T1000 (cell line): ENCODE measurements around the gene SPACA1.
"Not testable (repeated sequence)": the region's sequence is repeated elsewhere in the genome, so short reads cannot be mapped to it uniquely, and the experiment has no call there.

Experiments used
- DNase-seq: peaks from one replicate; lab custom pipeline; 2025; ENCODE audit warnings: mixed read lengths; lab: John Stamatoyannopoulos, UW

Gene SPACA1

GRCh38 chr6:88047510-88048150 lies at the start of gene SPACA1:
TSS of gene SPACA1 (plus strand) at chr6:88047841. CDS start at chr6:88047906, 65 bp downstream.
- DNase-seq: no peak

GRCh38 chr6:88000713-88001112 lies 46.9 kb upstream of the SPACA1 start:
- DNase-seq: no peak

- not testable (repeated sequence) for DNase-seq
Measured at GRCh38 chr6:88001279-88001678, 46.4 kb upstream of the SPACA1 start.

GRCh38 chr6:88004707-88005106 lies 42.9 kb upstream of the SPACA1 start:
- no peak for DNase-seq

- DNase-seq: no peak
Measured at GRCh38 chr6:88006557-88006956, 41.1 kb upstream of the SPACA1 start.

GRCh38 chr6:88008411-88008810 lies 39.2 kb upstream of the SPACA1 start:
- DNase-seq: no peak

GRCh38 chr6:88008831-88009231 lies 38.8 kb upstream of the SPACA1 start:
- DNase-seq: no peak

GRCh38 chr6:88013015-88013414 lies 34.6 kb upstream of the SPACA1 start:
- no peak for DNase-seq

GRCh38 chr6:88013554-88013953 lies 34.1 kb upstream of the SPACA1 start:
- DNase-seq: no peak

GRCh38 chr6:88020439-88020838 lies 27.2 kb upstream of the SPACA1 start:
- DNase-seq: no peak

GRCh38 chr6:88024696-88025095 lies 22.9 kb upstream of the SPACA1 start:
- no peak for DNase-seq

GRCh38 chr6:88031550-88031949 lies 16.1 kb upstream of the SPACA1 start:
- DNase-seq: no peak

- DNase-seq: no peak
Measured at GRCh38 chr6:88044530-88044929, 3.1 kb upstream of the SPACA1 start.

GRCh38 chr6:88045521-88046136 lies 2.0 kb upstream of the SPACA1 start:
- DNase-seq: no peak

GRCh38 chr6:88048578-88048977 lies 937 bp downstream of the SPACA1 start:
- DNase-seq: no peak

- DNase-seq: no peak
Measured at GRCh38 chr6:88050140-88050818, 2.6 kb downstream of the SPACA1 start.

- DNase-seq: no peak
Measured at GRCh38 chr6:88059191-88059590, 11.6 kb downstream of the SPACA1 start.

GRCh38 chr6:88062376-88062775 lies 14.7 kb downstream of the SPACA1 start:
- no peak for DNase-seq

GRCh38 chr6:88072462-88072861 lies 24.8 kb downstream of the SPACA1 start:
- no peak for DNase-seq

GRCh38 chr6:88074791-88075190 lies 27.1 kb downstream of the SPACA1 start:
- DNase-seq: no peak

GRCh38 chr6:88077305-88077704 lies 29.7 kb downstream of the SPACA1 start:
- no peak for DNase-seq

GRCh38 chr6:88086792-88087191 lies 39.2 kb downstream of the SPACA1 start:
- no peak for DNase-seq

GRCh38 chr6:88089708-88090107 lies 42.1 kb downstream of the SPACA1 start:
- no peak for DNase-seq
